Ascending aorta (tissue), 2 donors: ENCODE data around the gene SHB. TPM values are rescaled to one million over a fixed set of nuclear protein-coding genes. Genes with fewer than 3 reads are reported as not detected.

Source experiments
- DNase-seq, 2 donors: peaks; one replicate each; pipeline ENCODE4 v3.0.0-alpha.2; 2019; ENCODE audit warnings: low spot score in 2 of 2
- H3K27ac ChIP-seq, 2 donors: fragments of 200-600 bp; sonication (generic); one replicate each; pipeline ENCODE4 v1.5.1; 2016 to 2017; ENCODE audit warnings: mild to moderate bottlenecking in 1 of 2
- H3K27me3 ChIP-seq: fragments of 200-600 bp; sonication (generic); one replicate; pipeline ENCODE4 v1.5.1; 2017
- H3K36me3 ChIP-seq, 2 donors: fragments of 200-600 bp; sonication (generic); one replicate each; pipeline ENCODE4 v1.5.1; 2016
- H3K4me1 ChIP-seq, 2 donors: fragments of 200-600 bp; sonication (generic); one replicate each; pipeline ENCODE4 v1.5.1; 2016 to 2017; ENCODE audit warnings: mild to moderate bottlenecking in 1 of 2
- H3K4me3 ChIP-seq, 2 donors: fragments of 200-600 bp; sonication (generic); one replicate each; pipeline ENCODE4 v1.5.1; 2016 to 2017; ENCODE audit warnings: mild to moderate bottlenecking in 1 of 2
- H3K9me3 ChIP-seq, 2 donors: fragments of 200-600 bp; sonication (generic); one replicate each; pipeline ENCODE4 v1.5.1; 2016
- CTCF ChIP-seq, 3 experiments: fragments of 200-600 bp in 2 of 3; fragments of 450-650 bp in 1 of 3; sonication (generic) in 2 of 3; IDR thresholded peaks; one replicate each; pipeline ENCODE4 v1.5.1; 2016 to 2019; ENCODE audit warnings: antibody characterized with exemption in 3 of 3, mild to moderate bottlenecking in 1 of 3, moderate library complexity in 1 of 3
- intact Hi-C: fragments of 100-400 bp; cut with DNase I; formaldehyde crosslinking; loops from one replicate; pipeline ENCODE4 v1.15.1; 2023
- total RNA-seq: library from RNA; depleted of rRNA; stranded (reverse); fragments of >200 nt; gene quantifications from one replicate; pipeline ENCODE4 v1.1.0, GENCODE V29; 2016

The SHB gene
- total RNA-seq, 1 donor from 2014 or later: 77.8 TPM

GRCh38 chr9:38103340-38103739 is 34.3 kb upstream of the SHB start:
- H3K36me3 ChIP-seq: no peaks in the 10 kb centered on the region
- no peak overlapping the region for H3K4me3 ChIP-seq
- TF ChIP-seq CTCF (IDR thresholded peaks at IDR 0.05): no peak
- no peaks in the 10 kb centered on the region for H3K4me1 ChIP-seq
- intact Hi-C loops: no loop called here
- H3K27ac ChIP-seq: no peak overlapping the region
- no peaks in the 10 kb centered on the region for H3K9me3 ChIP-seq
- DNase-seq: no peak
- H3K27me3 ChIP-seq: no peaks in the 10 kb centered on the region

GRCh38 chr9:38101423-38101822 is 32.4 kb upstream of the SHB start:
- TF ChIP-seq CTCF (IDR thresholded peaks at IDR 0.05): no peak
- no peak for DNase-seq
- Histone ChIP-seq H3K4me1 (no peaks in the 10 kb centered on the region), H3K27ac (no peak overlapping the region), H3K36me3 (no peaks in the 10 kb centered on the region), H3K27me3 (no peaks in the 10 kb centered on the region), H3K9me3 (no peaks in the 10 kb centered on the region), H3K4me3 (no peak overlapping the region)
- intact Hi-C loops: no loop called here

- intact Hi-C loops: no loop called here
Measured at GRCh38 chr9:38096238-38096805, 27.3 kb upstream of the SHB start.

GRCh38 chr9:38094165-38094564 is 25.1 kb upstream of the SHB start:
- Histone ChIP-seq H3K4me1 (no peaks in the 10 kb centered on the region), H3K9me3 (no peaks in the 10 kb centered on the region), H3K36me3 (no peaks in the 10 kb centered on the region), H3K4me3 (no peak overlapping the region), H3K27ac (no peak overlapping the region), H3K27me3 (no peaks in the 10 kb centered on the region)
- intact Hi-C loops: no loop called here
- no peak for DNase-seq
- TF ChIP-seq CTCF (IDR thresholded peaks at IDR 0.05): no peak

More at GRCh38 chr9:38096238-38096805, 27.3 kb upstream of the SHB start:
- Histone ChIP-seq H3K4me3 (no peak overlapping the region), H3K27me3 (no peaks in the 10 kb centered on the region), H3K4me1 (no peaks in the 10 kb centered on the region), H3K27ac (no peak overlapping the region), H3K9me3 (no peaks in the 10 kb centered on the region), H3K36me3 (no peaks in the 10 kb centered on the region)
- DNase-seq: no peak
- no peak for TF ChIP-seq CTCF (IDR thresholded peaks at IDR 0.05)

GRCh38 chr9:38092656-38093055 is 23.6 kb upstream of the SHB start:
- intact Hi-C loops: no loop called here
- DNase-seq: no peak
- no peaks in the 10 kb centered on the region for H3K36me3 ChIP-seq
- no peak overlapping the region for H3K4me3 ChIP-seq
- H3K27ac ChIP-seq: no peak overlapping the region
- no peak for TF ChIP-seq CTCF (IDR thresholded peaks at IDR 0.05)
- no peaks in the 10 kb centered on the region for H3K4me1 ChIP-seq
- H3K9me3 ChIP-seq: no peaks in the 10 kb centered on the region
- H3K27me3 ChIP-seq: no peaks in the 10 kb centered on the region

GRCh38 chr9:38092200-38092524 is 23.1 kb upstream of the SHB start:
- Histone ChIP-seq H3K27me3 (no peaks in the 10 kb centered on the region), H3K27ac (no peak overlapping the region), H3K36me3 (no peaks in the 10 kb centered on the region), H3K4me1 (no peaks in the 10 kb centered on the region), H3K4me3 (no peak overlapping the region), H3K9me3 (no peaks in the 10 kb centered on the region)
- no peak for DNase-seq
- no peak for TF ChIP-seq CTCF (IDR thresholded peaks at IDR 0.05)
- intact Hi-C loops: no loop called here
